Fibroblast of skin of right biceps (primary cell): ENCODE data around the gene CTAGE9.
"Not testable (repeated sequence)": the region's sequence is repeated elsewhere in the genome, so short reads cannot be mapped to it uniquely, and the experiment has no call there.

Experiments
- DNase-seq: peaks from one replicate; pipeline ENCODE4 v3.0.0-alpha.2; 2013

Gene CTAGE9

GRCh38 chr6:131727868-131728267 lies 17.1 kb upstream of the CTAGE9 start:
- no peak for DNase-seq

GRCh38 chr6:131727467-131727866 lies 16.6 kb upstream of the CTAGE9 start:
- DNase-seq: no peak

GRCh38 chr6:131724114-131724513 lies 13.3 kb upstream of the CTAGE9 start:
- DNase-seq: no peak

- DNase-seq: no peak
Observed at GRCh38 chr6:131721161-131721560, 10.3 kb upstream of the CTAGE9 start.

- no peak for DNase-seq
Observed at GRCh38 chr6:131717836-131718542, 7.2 kb upstream of the CTAGE9 start.

- not testable (repeated sequence) for DNase-seq
Observed at GRCh38 chr6:131715567-131715966, 4.8 kb upstream of the CTAGE9 start.

GRCh38 chr6:131703905-131704304 lies 6.9 kb downstream of the CTAGE9 start:
- not testable (repeated sequence) for DNase-seq

GRCh38 chr6:131700851-131701250 lies 10.0 kb downstream of the CTAGE9 start:
- not testable (repeated sequence) for DNase-seq

GRCh38 chr6:131696956-131697355 lies 13.9 kb downstream of the CTAGE9 start:
- no peak for DNase-seq

GRCh38 chr6:131694832-131695426 lies 15.9 kb downstream of the CTAGE9 start:
- DNase-seq: peak; percentile 68

- DNase-seq: no peak
Observed at GRCh38 chr6:131693384-131693783, 17.4 kb downstream of the CTAGE9 start.

- no peak for DNase-seq
Observed at GRCh38 chr6:131692589-131692988, 18.2 kb downstream of the CTAGE9 start.

- no peak for DNase-seq
Observed at GRCh38 chr6:131692031-131692430, 18.8 kb downstream of the CTAGE9 start.

GRCh38 chr6:131688286-131688685 lies 22.5 kb downstream of the CTAGE9 start:
- no peak for DNase-seq

- DNase-seq: no peak
Observed at GRCh38 chr6:131687022-131687421, 23.8 kb downstream of the CTAGE9 start.

- DNase-seq: no peak
Observed at GRCh38 chr6:131685266-131685780, 25.5 kb downstream of the CTAGE9 start.

- DNase-seq: no peak
Observed at GRCh38 chr6:131683479-131683878, 27.3 kb downstream of the CTAGE9 start.

GRCh38 chr6:131682442-131682841 lies 28.4 kb downstream of the CTAGE9 start:
- DNase-seq: no peak

- DNase-seq: no peak
Observed at GRCh38 chr6:131681585-131681984, 29.2 kb downstream of the CTAGE9 start.

GRCh38 chr6:131680868-131681267 lies 29.9 kb downstream of the CTAGE9 start:
- DNase-seq: no peak

GRCh38 chr6:131678442-131678841 lies 32.4 kb downstream of the CTAGE9 start:
- no peak for DNase-seq

- no peak for DNase-seq
Observed at GRCh38 chr6:131673184-131673583, 37.6 kb downstream of the CTAGE9 start.

- DNase-seq: no peak
Observed at GRCh38 chr6:131669891-131670290, 40.9 kb downstream of the CTAGE9 start.

- no peak for DNase-seq
Observed at GRCh38 chr6:131663578-131664165, 47.1 kb downstream of the CTAGE9 start.
